ENCODE measurements around the gene CDH4. TPM values are rescaled to one million over a fixed set of nuclear protein-coding genes. Genes with fewer than 3 reads are reported as not detected.
A peak's percentile ranks its signal among the peaks of the same experiment; 100 is the strongest.

The CDH4 gene
- total and polyA plus RNA-seq, 2 of the 13 experiments (the other 11 are each of a cell fraction or from before 2014, with no cell fraction given) = not detected

GRCh38 chr20:61951695-61952533, 699.9 kb downstream of the CDH4 start (continued):
- TF ChIP-seq BRD4 (CRISPR knock-in tag; IDR thresholded peaks at IDR 0.05) (no peak), SATB2 (CRISPR knock-in tag; IDR thresholded peaks at IDR 0.05) (peak; percentile 97), SMAD1 (CRISPR knock-in tag; IDR thresholded peaks at IDR 0.05; ENCODE audit: borderline replicate concordance, low read depth) (peak; percentile 90; the same call in 1 of the 2 replicates), HINFP (CRISPR knock-in tag; IDR thresholded peaks at IDR 0.05; ENCODE audit: low read depth) (peak; percentile 93; the same call in 1 of the 2 replicates), ZNF451 (CRISPR knock-in tag; IDR thresholded peaks at IDR 0.05) (peak; percentile 98), CC2D1A (CRISPR knock-in tag; IDR thresholded peaks at IDR 0.05) (peak; percentile 88; the same call in 1 of the 2 replicates), HHEX (CRISPR knock-in tag; IDR thresholded peaks at IDR 0.05) (peak; percentile 48; the same call in 1 of the 2 replicates), ZBTB39 (CRISPR knock-in tag; IDR thresholded peaks at IDR 0.05) (peak; percentile 70; the same call in 1 of the 2 replicates), ZNF816 (CRISPR knock-in tag; IDR thresholded peaks at IDR 0.05; ENCODE audit: borderline replicate concordance) (peak; percentile 92; the same call in 1 of the 2 replicates), DPF2 (CRISPR knock-in tag; IDR thresholded peaks at IDR 0.05; ENCODE audit: borderline replicate concordance, low read depth) (no peak), ZNF770 (CRISPR knock-in tag; IDR thresholded peaks at IDR 0.05) (no peak), ZFP41 (CRISPR knock-in tag; IDR thresholded peaks at IDR 0.05; ENCODE audit: borderline replicate concordance) (peak; percentile 90; the same call in 1 of the 2 replicates), DR1 (CRISPR knock-in tag; IDR thresholded peaks at IDR 0.05) (peak; percentile 33; the same call in 1 of the 2 replicates), DNMT1 (CRISPR knock-in tag; IDR thresholded peaks at IDR 0.05) (peak; percentile 87; the same call in 1 of the 2 replicates), KDM2A (CRISPR knock-in tag; IDR thresholded peaks at IDR 0.05; ENCODE audit: borderline replicate concordance, low read depth) (peak; percentile 91), CHD4 (IDR thresholded peaks at IDR 0.05; ENCODE audit: borderline replicate concordance, low read length) (no peak), POLR2A (IDR thresholded peaks at IDR 0.05; ENCODE audit: insufficient read depth in 1 of 2, low read depth in 2 of 2, low read length in 2 of 2) (no peak), TOPORS (CRISPR knock-in tag; IDR thresholded peaks at IDR 0.05) (peak; percentile 85; the same call in 1 of the 2 replicates), RBAK (CRISPR knock-in tag; IDR thresholded peaks at IDR 0.05) (peak; percentile 85; the same call in 1 of the 2 replicates), NFKBIZ (CRISPR knock-in tag; IDR thresholded peaks at IDR 0.05) (0 out of 2 replicates have a peak, but pooled peaks have one; percentile 37), HBP1 (CRISPR knock-in tag; IDR thresholded peaks at IDR 0.05; ENCODE audit: low read depth) (peak; percentile 99), ZNF138 (CRISPR knock-in tag; IDR thresholded peaks at IDR 0.05; ENCODE audit: low read depth) (peak; percentile 99), IRX3 (CRISPR knock-in tag; IDR thresholded peaks at IDR 0.05; ENCODE audit: borderline replicate concordance, low read depth) (peak; percentile 78; the same call in 1 of the 2 replicates)

All from HepG2 (cell line).